Smooth muscle cell (in vitro differentiated cells): ENCODE data around the gene NRSN2. TPM values are rescaled to one million over a fixed set of nuclear protein-coding genes. Genes with fewer than 3 reads are reported as not detected.
A peak's percentile ranks its signal among the peaks of the same experiment; 100 is the strongest.

Experiments
- DNase-seq: peaks from one replicate; lab custom pipeline; 2025; ENCODE audit not compliant: unreplicated experiment; lab: John Stamatoyannopoulos, UW
- H2AFZ ChIP-seq: fragments of 200-600 bp; sonication (generic); 2 replicates; pipeline ENCODE4 v1.6.0; 2016; ENCODE audit warnings: antibody characterized with exemption, low read depth, mild to moderate bottlenecking
- H3F3A ChIP-seq: fragments of 200-600 bp; sonication (generic); 2 replicates; pipeline ENCODE4 v1.6.0; 2017; ENCODE audit warnings: antibody characterized with exemption, low read depth
- H3K27ac ChIP-seq: fragments of 200-600 bp; sonication (generic); 2 replicates; pipeline ENCODE4 v1.5.1; 2016; ENCODE audit warnings: low read depth, mild to moderate bottlenecking
- H3K27me3 ChIP-seq: fragments of 200-600 bp; sonication (generic); 2 replicates; pipeline ENCODE4 v1.6.1; 2016; ENCODE audit warnings: low read depth, mild to moderate bottlenecking
- H3K36me3 ChIP-seq: fragments of 200-600 bp; sonication (generic); 2 replicates; pipeline ENCODE4 v1.5.1; 2016; ENCODE audit warnings: low read depth
- H3K4me1 ChIP-seq: fragments of 200-600 bp; sonication (generic); 2 replicates; pipeline ENCODE4 v1.5.1; 2016; ENCODE audit warnings: low read depth
- H3K4me2 ChIP-seq: fragments of 200-600 bp; sonication (generic); 2 replicates; pipeline ENCODE4 v1.6.0; 2016; ENCODE audit warnings: mild to moderate bottlenecking
- H3K4me3 ChIP-seq: fragments of 200-600 bp; sonication (generic); 2 replicates; pipeline ENCODE4 v1.5.1; 2016; ENCODE audit warnings: mild to moderate bottlenecking
- H3K79me2 ChIP-seq: fragments of 200-600 bp; sonication (generic); 2 replicates; pipeline ENCODE4 v1.6.0; 2016; ENCODE audit warnings: low read depth, mild to moderate bottlenecking
- H3K9ac ChIP-seq: fragments of 200-600 bp; sonication (generic); 2 replicates; pipeline ENCODE4 v1.6.0; 2016; ENCODE audit warnings: low read depth
- H3K9me3 ChIP-seq: fragments of 200-600 bp; sonication (generic); replicated peaks from 2 replicates; pipeline ENCODE4 v1.5.1; 2016; ENCODE audit warnings: low read depth
- H4K20me1 ChIP-seq: fragments of 200-600 bp; sonication (generic); 2 replicates; pipeline ENCODE4 v1.6.0; 2016; ENCODE audit warnings: low read depth
- CTCF ChIP-seq: fragments of 200-600 bp; sonication (generic); IDR thresholded peaks from 2 replicates; pipeline ENCODE4 v1.5.1; 2017; ENCODE audit warnings: borderline replicate concordance, mild to moderate bottlenecking, antibody characterized with exemption; ENCODE audit not compliant: insufficient read depth, poor library complexity, severe bottlenecking
- WGBS: methylation state at CpG from one replicate; pipeline ENCODE4 v1.1.7; 2016; ENCODE audit warnings: low lambda C conversion rate; 5-methylcytosine and 5-hydroxymethylcytosine counted together
- polyA plus RNA-seq: library from polyadenylated mRNA; unstranded; fragments of >200 nt; fragmentation: Nextera tagmentation; extraction: Ambion mirVana; gene quantifications from 2 replicates; pipeline ENCODE4 v1.2.1, GENCODE V29; 2016
- total RNA-seq: library from RNA; depleted of rRNA; stranded (reverse); fragments of >200 nt; gene quantifications from 2 replicates; pipeline ENCODE4 v1.2.3, GENCODE V29; 2014

The NRSN2 gene
- total and polyA plus RNA-seq, 2 experiments from 2014 or later: 50.1 to 107 TPM

GRCh38 chr20:380763-381580 is 34.1 kb downstream of the NRSN2 start:
- Histone ChIP-seq H2AFZ (peak overlapping the region; percentile 23), H3K9ac (peak overlapping the region; percentile 37), H3K4me3 (peak overlapping the region; percentile 50), H3K9me3 (no peaks in the 10 kb centered on the region), H3K36me3 (no peaks in the 10 kb centered on the region), H3F3A (peaks cover 17% of the 10 kb centered on the region), H4K20me1 (peaks cover 26% of the 10 kb centered on the region), H3K4me1 (no peaks in the 10 kb centered on the region), H3K4me2 (peak overlapping the region; percentile 94), H3K27me3 (no peaks in the 10 kb centered on the region), H3K79me2 (peaks cover 27% of the 10 kb centered on the region), H3K27ac (no peak overlapping the region)
- TF ChIP-seq CTCF: no peak
- WGBS: under 1% methylated on average over 63 of the region's 93 CpGs
- no peak for DNase-seq

- H3K27ac ChIP-seq: peak overlapping the region; percentile 12
- no peaks in the 10 kb centered on the region for H3K9me3 ChIP-seq
- peak overlapping the region; percentile 94 for H3K4me2 ChIP-seq
- no peaks in the 10 kb centered on the region for H3K36me3 ChIP-seq
- H3K4me3 ChIP-seq: peak overlapping the region; percentile 50
- peaks cover 26% of the 10 kb centered on the region for H4K20me1 ChIP-seq
- H2AFZ ChIP-seq: peak overlapping the region; percentile 23
- peak; percentile 55 for DNase-seq
- H3K4me1 ChIP-seq: no peaks in the 10 kb centered on the region
- H3K79me2 ChIP-seq: peaks cover 35% of the 10 kb centered on the region
- WGBS: 6% methylated on average over 21 of the region's 49 CpGs
- H3K27me3 ChIP-seq: no peaks in the 10 kb centered on the region
- peaks cover 11% of the 10 kb centered on the region for H3F3A ChIP-seq
- H3K9ac ChIP-seq: peak overlapping the region; percentile 37
- TF ChIP-seq CTCF: no peak
These were observed 34.8 kb downstream of the NRSN2 start for GRCh38 chr20:381581-382290.

- H3F3A ChIP-seq: peaks cover 8% of the 10 kb centered on the region
- no peaks in the 10 kb centered on the region for H3K27me3 ChIP-seq
- DNase-seq: no peak
- 55% methylated on average over 8 of the region's 8 CpGs for WGBS
- H4K20me1 ChIP-seq: peaks cover 26% of the 10 kb centered on the region
- H3K9me3 ChIP-seq: no peaks in the 10 kb centered on the region
- H3K36me3 ChIP-seq: no peaks in the 10 kb centered on the region
- H3K4me3 ChIP-seq: peak overlapping the region; percentile 50
- peak overlapping the region; percentile 12 for H3K27ac ChIP-seq
- peak overlapping the region; percentile 94 for H3K4me2 ChIP-seq
- TF ChIP-seq CTCF: no peak
- H3K9ac ChIP-seq: no peak overlapping the region
- no peaks in the 10 kb centered on the region for H3K4me1 ChIP-seq
- H3K79me2 ChIP-seq: peaks cover 41% of the 10 kb centered on the region
- no peak overlapping the region for H2AFZ ChIP-seq
These were observed 35.6 kb downstream of the NRSN2 start for GRCh38 chr20:382291-383115.
